Stimulated activated CD8-positive, alpha-beta memory T cell treated with anti-CD3 and anti-CD28 coated beads, Interleukin-2, amount 100 ng/mL, for 1 hour (primary cell): ENCODE measurements around the gene TCEAL6.
"Not testable (repeated sequence)": the region's sequence is repeated elsewhere in the genome, so short reads cannot be mapped to it uniquely, and the experiment has no call there.

Experiments used
- DNase-seq, 2 donors: peaks; one replicate each; pipeline ENCODE4 v3.0.0-alpha.2; 2020; ENCODE audit warnings: low read depth in 2 of 2

The TCEAL6 gene

DNA sequence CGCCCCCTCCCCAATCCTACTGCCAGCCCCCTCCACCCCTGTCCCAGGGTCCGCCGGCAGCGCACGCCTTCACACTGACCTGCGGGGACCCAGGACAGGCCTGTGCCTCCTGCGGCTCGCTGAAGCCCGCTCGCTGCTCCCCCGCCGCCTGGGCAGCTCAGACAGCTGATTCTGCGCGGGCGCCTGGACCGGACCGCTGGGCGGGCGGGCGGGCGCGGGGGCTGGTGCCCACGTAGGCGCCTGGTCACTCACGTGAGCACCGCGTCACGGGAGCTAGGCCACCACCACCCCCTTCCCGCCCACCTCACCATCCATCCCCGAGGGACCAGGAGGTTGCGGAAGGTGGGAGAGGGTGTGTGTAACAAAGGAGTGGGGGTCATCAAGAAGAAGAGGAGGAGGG lies at the start of gene TCEAL6:
TCEAL6 (minus strand) TSS at position 208 of the 400 bp plus-strand sequence.
- DNase-seq = not testable (repeated sequence)

DNA sequence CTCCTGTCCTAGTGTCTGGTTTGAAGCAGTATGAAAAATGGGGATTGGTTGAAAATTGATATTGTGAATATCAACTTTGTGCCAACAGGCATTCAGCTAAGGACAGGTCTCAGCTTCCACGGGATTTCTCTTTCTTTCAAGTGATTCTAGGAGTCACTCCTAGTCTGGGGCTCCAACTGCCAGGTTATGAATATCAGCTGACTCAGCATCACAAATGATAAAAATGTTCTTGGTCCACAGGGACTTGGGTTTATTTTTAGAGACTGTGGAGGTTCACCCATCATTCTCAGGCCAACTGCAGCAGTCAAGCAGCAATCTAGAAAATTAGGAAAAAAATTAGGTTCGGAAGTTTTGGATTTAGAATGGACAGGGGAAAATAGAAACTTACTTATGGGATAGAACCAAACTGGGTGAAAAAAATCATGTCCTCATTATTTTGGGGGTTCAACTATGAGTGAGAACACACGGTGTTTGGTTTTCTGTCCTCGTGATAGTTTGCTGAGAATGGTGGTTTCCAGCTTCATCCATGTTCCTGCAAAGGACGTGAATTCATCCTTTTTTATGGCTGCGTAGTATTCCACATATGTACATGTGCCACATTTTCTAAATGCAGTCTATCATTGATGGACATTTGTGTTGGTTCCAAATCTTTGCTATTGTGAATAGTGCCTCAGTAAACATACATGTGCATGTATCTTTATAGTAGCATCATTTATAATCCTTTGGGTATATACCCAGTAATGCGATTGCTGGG lies 43.9 kb upstream of the TCEAL6 start:
- no peak for DNase-seq

DNA sequence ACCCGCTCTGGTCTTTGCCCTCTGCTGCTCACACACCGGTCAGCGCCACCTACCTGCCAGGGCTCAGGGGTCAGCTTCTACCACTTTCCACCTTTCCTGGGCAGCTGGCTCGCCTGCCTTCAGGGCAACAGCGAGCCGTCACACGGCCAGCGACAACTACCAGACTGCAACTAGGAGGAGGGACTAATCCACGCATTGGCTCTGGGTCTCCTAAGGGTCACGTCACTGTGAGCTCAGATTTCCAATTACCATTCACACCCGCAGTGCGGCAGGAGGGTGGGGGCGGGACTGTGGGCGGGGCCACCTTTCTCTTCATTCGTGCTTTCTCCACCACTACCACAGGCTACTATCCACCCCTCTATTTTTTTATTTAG lies 13.5 kb upstream of the TCEAL6 start, which contains the start of gene BEX5:
BEX5 (minus strand) TSS at position 172 of the 374 bp plus-strand sequence. CDS start 1,712 bp downstream, outside the sequence.
- no peak for DNase-seq

DNA sequence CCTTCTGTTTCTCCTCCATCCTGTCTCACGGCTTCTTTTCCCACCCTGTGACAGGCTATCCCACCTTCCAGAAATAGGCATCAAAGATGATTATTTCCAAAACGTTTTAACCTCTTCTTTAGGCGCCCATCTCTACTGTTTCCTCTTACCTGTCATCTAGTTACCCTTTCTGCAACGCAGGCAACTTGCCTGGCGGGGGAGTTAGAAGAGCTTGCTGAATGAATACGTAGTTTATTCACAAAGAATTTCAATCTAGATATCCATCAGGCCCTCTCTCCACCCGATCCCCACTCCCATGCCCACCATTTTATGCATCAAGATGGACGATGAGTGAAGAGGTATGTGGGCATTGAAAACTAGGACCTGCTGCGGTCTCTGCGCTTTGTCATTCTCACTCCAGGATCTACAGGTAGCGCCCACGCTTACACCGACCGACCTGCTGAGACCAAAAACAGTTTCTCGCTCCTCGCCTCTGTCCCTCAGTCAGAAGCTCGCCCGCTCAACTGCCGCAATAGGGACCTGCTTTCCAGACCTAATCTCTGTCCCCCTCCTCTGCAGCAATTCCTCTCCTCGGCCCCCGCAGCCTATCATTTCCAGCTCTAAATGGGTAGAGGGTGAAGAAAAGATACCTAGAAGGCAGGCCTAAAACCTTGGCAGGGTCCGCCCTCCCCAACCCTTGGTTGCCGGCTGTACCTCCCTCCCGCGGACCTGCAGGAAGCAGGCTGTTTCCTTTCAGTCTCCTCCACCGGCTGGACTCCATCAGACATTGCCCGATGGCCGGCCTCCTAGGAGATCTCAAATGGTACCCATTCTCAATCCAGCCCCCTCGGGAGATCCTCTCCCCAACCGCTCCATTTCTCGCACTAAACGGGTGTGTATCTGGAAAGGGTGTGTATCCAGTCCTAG lies 12.9 kb upstream of the TCEAL6 start:
- DNase-seq = no peak

DNA sequence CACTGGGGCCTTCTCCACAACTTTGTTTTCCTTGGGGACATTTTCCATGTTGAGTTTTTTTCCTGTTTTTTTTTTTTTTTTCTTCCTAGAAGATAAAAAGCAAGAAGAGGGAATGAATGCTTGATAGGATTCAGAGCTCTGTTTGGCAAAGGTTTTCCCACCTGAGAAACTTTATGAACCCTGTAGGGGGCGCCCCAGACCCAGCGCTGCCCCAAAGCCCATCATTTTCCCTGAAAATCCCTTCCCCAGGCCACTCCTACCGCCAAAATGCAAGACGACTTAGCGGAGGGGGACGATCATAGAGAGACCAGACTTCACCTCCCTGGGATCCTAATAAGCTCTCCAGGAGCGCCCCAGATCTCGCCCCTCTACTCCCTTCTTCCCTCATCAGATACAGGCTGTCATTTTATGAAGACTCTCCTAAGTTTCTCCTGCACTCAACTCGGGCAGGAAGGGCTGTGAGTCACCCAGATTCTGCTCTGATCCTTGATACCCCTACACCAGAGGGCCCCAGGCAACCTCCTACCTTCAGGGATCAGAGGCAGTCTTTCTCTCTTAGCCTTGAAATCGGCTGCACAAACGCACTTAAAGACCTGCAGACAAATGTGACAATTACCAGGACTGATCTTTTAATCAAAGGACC lies 12.1 kb upstream of the TCEAL6 start:
- DNase-seq = no peak

DNA sequence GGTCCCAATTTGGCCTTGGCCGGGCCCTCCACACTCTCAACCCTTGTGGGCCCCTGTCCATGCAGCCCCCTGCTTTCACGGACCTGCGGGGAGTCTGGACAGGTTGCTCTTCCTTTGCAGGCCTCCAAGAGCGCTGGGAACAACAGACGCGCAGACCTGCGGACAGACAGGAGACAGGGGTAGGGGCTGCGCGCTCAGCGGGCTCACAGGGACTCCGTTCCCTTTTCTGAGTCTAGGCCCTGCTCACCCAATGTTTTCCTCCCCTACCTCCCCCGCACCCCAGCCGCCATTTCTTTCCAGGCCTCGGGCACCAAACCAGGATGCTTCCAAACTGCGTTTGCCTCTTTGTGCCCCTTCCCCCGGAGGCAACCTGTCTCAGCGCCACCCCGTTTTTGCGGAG lies 650 bp downstream of the TCEAL6 start:
- DNase-seq = not testable (repeated sequence)

DNA sequence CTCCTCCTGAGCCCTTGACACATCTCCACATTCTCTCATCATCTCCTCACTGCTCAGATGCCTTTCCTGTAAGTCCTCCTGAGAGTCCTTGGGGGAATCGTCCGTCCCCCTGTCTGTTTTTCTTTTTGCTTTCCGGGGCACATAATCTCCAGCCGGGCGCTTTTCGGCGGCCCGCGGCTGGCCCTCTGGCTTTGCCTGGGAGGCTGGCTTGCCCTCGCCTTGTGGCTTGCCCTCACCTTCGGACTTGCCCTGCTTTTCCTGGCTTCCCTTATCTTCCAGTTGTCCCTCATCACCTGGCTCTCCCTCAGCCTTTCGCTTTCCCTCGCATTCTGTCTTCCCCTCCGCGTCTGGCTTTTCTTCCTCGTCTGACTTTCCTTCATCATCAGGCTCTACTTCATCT lies 1.4 kb downstream of the TCEAL6 start:
- DNase-seq = not testable (repeated sequence)

DNA sequence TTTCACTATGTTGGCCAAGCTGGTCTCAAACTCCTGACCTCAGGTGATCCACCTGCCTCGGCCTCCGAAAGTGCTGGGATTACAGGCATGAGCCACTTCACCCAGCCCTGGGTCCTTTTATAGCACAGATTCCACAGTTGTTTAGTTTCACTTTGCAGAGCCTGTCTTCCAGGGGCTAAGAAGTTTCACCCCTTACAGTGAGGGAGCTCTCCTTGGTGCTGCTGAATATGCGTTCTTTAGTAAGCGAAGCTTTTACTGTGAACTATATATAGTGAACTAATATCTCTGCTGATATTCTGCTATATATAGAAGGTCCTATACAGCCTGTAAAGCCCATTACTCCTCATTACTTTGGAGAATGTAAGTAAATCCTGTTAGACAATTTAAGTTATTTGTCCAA lies 4.2 kb downstream of the TCEAL6 start:
- DNase-seq = no peak

DNA sequence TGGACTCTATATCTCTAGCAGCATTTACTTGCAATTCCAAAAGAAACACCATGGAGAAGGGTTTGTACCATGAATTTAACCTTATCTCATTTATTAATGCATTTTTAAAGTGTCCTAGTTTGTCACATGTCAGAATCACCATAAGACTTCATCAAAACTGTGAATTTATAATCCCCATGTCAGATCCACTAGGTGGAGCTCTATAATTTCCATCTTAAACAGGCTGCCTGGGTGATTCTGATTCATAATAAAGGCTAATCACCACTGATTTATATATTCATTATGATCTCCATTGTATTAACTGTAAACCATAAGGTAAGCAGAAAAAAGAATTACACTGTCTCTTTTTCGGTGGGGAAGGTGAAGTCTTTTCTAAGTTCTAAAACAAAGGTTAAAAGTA lies 12.8 kb downstream of the TCEAL6 start:
- DNase-seq = no peak

DNA sequence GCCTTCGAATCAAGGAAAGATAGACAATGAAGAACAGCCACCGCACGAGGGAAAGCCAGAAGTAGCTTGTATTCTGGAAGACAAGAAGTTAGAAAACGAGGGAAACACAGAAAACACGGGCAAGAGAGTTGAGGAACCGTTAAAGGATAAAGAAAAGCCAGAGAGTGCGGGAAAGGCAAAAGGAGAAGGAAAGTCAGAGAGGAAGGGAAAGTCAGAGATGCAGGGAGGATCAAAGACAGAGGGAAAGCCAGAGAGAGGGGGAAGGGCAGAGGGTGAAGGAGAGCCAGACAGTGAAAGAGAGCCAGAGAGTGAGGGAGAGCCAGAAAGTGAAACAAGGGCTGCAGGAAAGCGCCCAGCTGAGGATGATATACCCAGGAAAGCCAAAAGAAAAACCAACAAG lies 15.4 kb downstream of the TCEAL6 start:
- no peak for DNase-seq

DNA sequence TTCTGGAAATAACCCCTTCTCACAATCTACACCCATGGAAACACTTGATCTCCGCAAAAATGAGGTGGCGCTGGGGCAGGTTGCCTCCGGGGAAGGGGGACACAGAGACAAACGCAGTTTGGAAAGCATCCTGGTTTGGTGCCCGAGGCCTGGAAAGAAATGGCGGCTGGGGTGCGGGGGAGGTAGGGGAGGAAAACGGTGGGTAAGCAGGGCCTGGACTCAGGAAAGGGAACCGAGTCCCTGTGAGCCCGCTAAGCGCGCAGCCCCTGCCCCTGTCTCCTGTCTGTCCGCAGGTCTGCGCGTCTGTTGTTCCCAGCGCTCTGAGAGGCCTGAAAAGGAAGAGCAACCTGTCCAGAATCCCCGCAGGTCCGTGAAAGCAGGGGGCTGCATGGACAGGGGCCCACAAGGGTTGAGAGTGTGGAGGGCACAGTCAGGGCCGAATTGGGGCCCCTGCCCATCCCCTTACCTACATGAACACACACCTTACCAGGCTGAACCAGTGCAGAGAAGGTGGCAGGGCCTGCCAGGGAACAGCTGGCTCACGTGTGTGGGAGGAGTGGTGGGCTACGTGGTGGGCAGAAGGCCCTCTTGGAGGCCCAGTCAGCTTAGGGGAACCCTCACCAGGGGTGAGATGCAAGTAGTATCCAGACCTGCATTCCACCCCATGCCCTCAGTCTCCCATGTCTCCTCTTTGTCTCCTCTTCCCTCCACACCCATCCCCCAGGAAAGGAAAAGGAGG lies 16.0 kb downstream of the TCEAL6 start:
- not testable (repeated sequence) for DNase-seq

DNA sequence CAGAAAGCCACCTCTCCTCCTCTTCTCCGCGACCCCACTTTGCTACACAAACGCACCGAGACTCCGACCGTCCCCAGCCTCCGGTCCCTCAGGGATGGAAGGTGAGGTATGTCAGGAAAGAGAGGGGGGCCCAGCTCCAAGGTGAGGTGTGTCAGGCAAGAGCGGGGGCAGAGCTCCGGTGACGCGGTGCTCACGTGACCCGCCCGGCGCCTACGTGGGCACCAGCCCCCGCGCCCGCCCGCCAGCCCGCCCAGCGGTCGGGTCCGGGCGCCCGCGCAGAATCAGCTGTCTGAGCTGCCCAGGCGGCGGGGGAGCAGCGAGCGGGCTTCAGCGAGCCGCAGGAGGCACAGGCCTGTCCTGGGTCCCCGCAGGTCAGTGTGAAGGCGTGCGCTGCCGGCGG lies 16.8 kb downstream of the TCEAL6 start, which contains the start of gene TCEAL2:
TCEAL2 (plus strand) TSS at position 244 of the 400 bp plus-strand sequence. CDS start 1,152 bp downstream, outside the sequence.
- peak in 1 of 2 donors; percentile 1 for DNase-seq

DNA sequence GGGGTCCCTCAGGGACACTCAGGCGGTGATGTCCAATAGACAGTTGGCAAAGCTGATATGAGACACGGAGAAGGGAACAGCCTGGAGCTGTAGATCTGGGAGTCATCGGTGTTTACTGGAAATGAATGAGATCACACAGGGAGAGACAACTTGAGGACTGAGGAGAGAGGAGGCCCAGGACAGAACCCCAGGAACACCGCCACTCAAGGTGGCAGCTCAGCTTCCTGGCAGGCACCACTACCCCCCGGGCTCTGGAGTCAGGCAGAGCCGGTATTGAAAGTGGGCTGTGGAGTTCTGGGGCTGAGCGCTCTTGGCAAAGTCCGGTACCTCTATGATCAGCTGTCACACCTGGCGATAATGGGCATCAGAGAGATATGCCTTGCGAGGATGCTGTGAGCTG lies 17.3 kb downstream of the TCEAL6 start:
- DNase-seq = not testable (repeated sequence)

DNA sequence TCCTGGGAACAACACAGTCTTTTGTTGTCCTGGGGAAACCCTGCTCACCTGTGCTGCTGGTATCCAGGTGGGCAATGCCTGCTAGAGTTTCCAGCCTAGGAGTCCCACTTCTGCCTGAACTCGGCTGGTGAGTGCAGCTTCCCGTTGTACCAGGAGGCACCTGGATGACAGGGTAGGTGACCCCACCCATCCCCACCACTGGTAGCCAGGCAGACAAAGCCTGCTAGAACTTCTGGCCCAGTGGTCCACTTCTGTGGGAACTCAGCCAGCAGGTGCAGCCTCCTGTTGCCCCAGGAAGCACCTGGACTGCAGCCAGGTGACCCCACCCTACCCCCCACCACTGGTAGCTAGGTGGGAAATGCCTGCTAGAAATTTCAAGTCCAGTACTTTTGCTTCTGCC lies 26.5 kb downstream of the TCEAL6 start:
- DNase-seq = no peak

DNA sequence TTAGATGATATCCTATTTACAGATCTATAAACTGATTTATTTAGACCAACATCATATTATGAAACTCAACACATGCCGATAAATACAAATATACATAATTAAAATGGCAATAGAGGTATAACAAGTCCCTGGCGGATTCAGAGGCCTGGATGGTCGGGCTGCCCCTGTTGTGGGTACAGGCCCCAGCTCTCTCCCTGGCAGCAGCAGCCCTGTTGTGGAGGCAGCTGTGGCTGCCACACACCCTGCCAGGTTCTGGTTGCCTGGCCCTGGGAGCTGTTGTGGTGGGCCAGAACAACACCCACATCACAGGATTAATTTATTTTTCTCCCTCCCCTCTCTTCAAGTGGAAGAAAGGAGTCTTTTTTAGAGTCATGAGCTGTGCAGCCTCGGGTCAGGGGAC lies 28.9 kb downstream of the TCEAL6 start:
- DNase-seq = no peak
